ENCODE measurements around the gene RIC8B. TPM values are rescaled to one million over a fixed set of nuclear protein-coding genes. Genes with fewer than 3 reads are reported as not detected.

Gene RIC8B
- total RNA-seq, 1 donor from 2014 or later, result 11.6 TPM

- DNase-seq (no peak), ATAC-seq (no peak)
- TF ChIP-seq CTCF (IDR thresholded peaks at IDR 0.05), result no peak
- Histone ChIP-seq H3K27me3 (no peaks in the 10 kb centered on the region), H3K4me1 (no peaks in the 10 kb centered on the region), H3K9me3 (no peaks in the 10 kb centered on the region), H3K36me3 (no peaks in the 10 kb centered on the region), H3K27ac (no peak overlapping the region), H3K4me3 (no peak overlapping the region)
- intact Hi-C loops (cut with DNase I), result no loop called here
Measured at GRCh38 chr12:106750524-106750923, 24.0 kb upstream of the RIC8B start.

GRCh38 chr12:106753526-106753925 is 21.0 kb upstream of the RIC8B start:
- Histone ChIP-seq H3K9me3 (no peaks in the 10 kb centered on the region), H3K27me3 (no peaks in the 10 kb centered on the region), H3K4me3 (no peak overlapping the region), H3K36me3 (no peaks in the 10 kb centered on the region), H3K4me1 (no peaks in the 10 kb centered on the region), H3K27ac (no peak overlapping the region)
- intact Hi-C loops (cut with DNase I), result no loop called here
- TF ChIP-seq CTCF (IDR thresholded peaks at IDR 0.05), result no peak
- ATAC-seq (no peak), DNase-seq (no peak)

GRCh38 chr12:106754331-106754730 is 20.2 kb upstream of the RIC8B start:
- ATAC-seq, result no peak
- intact Hi-C loops (cut with DNase I), result no loop called here
- no peak for DNase-seq

GRCh38 chr12:106757623-106758348 is 16.7 kb upstream of the RIC8B start:
- DNase-seq (no peak), ATAC-seq (no peak)
- Histone ChIP-seq H3K27ac (no peak overlapping the region), H3K27me3 (no peaks in the 10 kb centered on the region), H3K4me3 (no peak overlapping the region), H3K36me3 (no peaks in the 10 kb centered on the region), H3K4me1 (peaks cover 18% of the 10 kb centered on the region), H3K9me3 (no peaks in the 10 kb centered on the region)
- TF ChIP-seq CTCF (IDR thresholded peaks at IDR 0.05), result no peak
- intact Hi-C loops (cut with DNase I), result no loop called here

More at GRCh38 chr12:106754331-106754730, 20.2 kb upstream of the RIC8B start:
- no peak overlapping the region for H3K4me3 ChIP-seq
- peaks cover 4% of the 10 kb centered on the region for H3K4me1 ChIP-seq
- no peak overlapping the region for H3K27ac ChIP-seq
- no peaks in the 10 kb centered on the region for H3K9me3 ChIP-seq
- no peaks in the 10 kb centered on the region for H3K36me3 ChIP-seq
- H3K27me3 ChIP-seq, result no peaks in the 10 kb centered on the region
- no peak for TF ChIP-seq CTCF (IDR thresholded peaks at IDR 0.05)

- peaks cover 18% of the 10 kb centered on the region for H3K4me1 ChIP-seq
Measured at GRCh38 chr12:106758349-106759110, 16.0 kb upstream of the RIC8B start.

More at GRCh38 chr12:106758349-106759110, 16.0 kb upstream of the RIC8B start:
- no peak overlapping the region for H3K27ac ChIP-seq
- intact Hi-C loops (cut with DNase I), result no loop called here
- no peaks in the 10 kb centered on the region for H3K27me3 ChIP-seq
- H3K4me3 ChIP-seq, result no peak overlapping the region
- DNase-seq (no peak), ATAC-seq (no peak)
- no peaks in the 10 kb centered on the region for H3K9me3 ChIP-seq
- H3K36me3 ChIP-seq, result no peaks in the 10 kb centered on the region
- no peak for TF ChIP-seq CTCF (IDR thresholded peaks at IDR 0.05)

Measured in upper lobe of right lung (tissue), 1 donor.